Fibroblast of the conjunctiva (primary cell): ENCODE measurements around the gene PDK3.

Experiments used
- DNase-seq: peaks from one replicate; pipeline ENCODE4 v3.0.0-alpha.2; 2010; ENCODE audit warnings: low read depth

Gene PDK3

GRCh38 chrX:24464836-24465531 is at the start of gene PDK3:
Gene PDK3 (plus strand): TSS chrX:24465286. CDS start chrX:24465456, 170 bp downstream.
- peak; percentile 58 for DNase-seq

GRCh38 chrX:24415921-24416320 is 49.2 kb upstream of the PDK3 start:
- no peak for DNase-seq

- no peak for DNase-seq
Observed at GRCh38 chrX:24423960-24424359, 41.1 kb upstream of the PDK3 start.

GRCh38 chrX:24424948-24425347 is 40.1 kb upstream of the PDK3 start:
- DNase-seq: no peak

GRCh38 chrX:24425806-24426205 is 39.3 kb upstream of the PDK3 start:
- DNase-seq: no peak

- DNase-seq: no peak
Observed at GRCh38 chrX:24426340-24426913, 38.7 kb upstream of the PDK3 start.

- no peak for DNase-seq
Observed at GRCh38 chrX:24426921-24427746, 38.0 kb upstream of the PDK3 start.

- no peak for DNase-seq
Observed at GRCh38 chrX:24427747-24428019, 37.4 kb upstream of the PDK3 start.

GRCh38 chrX:24428516-24428915 is 36.6 kb upstream of the PDK3 start:
- no peak for DNase-seq

GRCh38 chrX:24435060-24435459 is 30.0 kb upstream of the PDK3 start:
- no peak for DNase-seq

- DNase-seq: no peak
Observed at GRCh38 chrX:24443918-24444317, 21.2 kb upstream of the PDK3 start.

- no peak for DNase-seq
Observed at GRCh38 chrX:24444645-24445044, 20.4 kb upstream of the PDK3 start.

GRCh38 chrX:24448762-24449250 is 16.3 kb upstream of the PDK3 start:
- DNase-seq: no peak

GRCh38 chrX:24463077-24463476 is 2.0 kb upstream of the PDK3 start:
- DNase-seq: no peak

GRCh38 chrX:24464498-24464835 is 619 bp upstream of the PDK3 start:
- DNase-seq: no peak

- DNase-seq: no peak
Observed at GRCh38 chrX:24465532-24465865, 413 bp downstream of the PDK3 start.

- no peak for DNase-seq
Observed at GRCh38 chrX:24466025-24466424, 939 bp downstream of the PDK3 start.

- no peak for DNase-seq
Observed at GRCh38 chrX:24468245-24468644, 3.2 kb downstream of the PDK3 start.

- no peak for DNase-seq
Observed at GRCh38 chrX:24471808-24472207, 6.7 kb downstream of the PDK3 start.

- no peak for DNase-seq
Observed at GRCh38 chrX:24475480-24475879, 10.4 kb downstream of the PDK3 start.

GRCh38 chrX:24478509-24478908 is 13.4 kb downstream of the PDK3 start:
- DNase-seq: no peak

- no peak for DNase-seq
Observed at GRCh38 chrX:24479924-24480323, 14.8 kb downstream of the PDK3 start.

- no peak for DNase-seq
Observed at GRCh38 chrX:24480400-24480865, 15.3 kb downstream of the PDK3 start.
